AG04449 (cell line): Measurements from ENCODE around the gene ILF2.

Source experiments
- CTCF ChIA-PET: fragments of 350-600 bp; formaldehyde crosslinking; extraction: SDS; loops from one replicate; lab custom pipeline; 2021; ENCODE audit warnings: antibody characterized with exemption; lab: Yijun Ruan, JAX
- POLR2A ChIA-PET: fragments of 400-600, 350-600 bp; formaldehyde crosslinking; extraction: SDS; loops from one replicate; lab custom pipeline; 2020; ENCODE audit warnings: antibody characterized with exemption, inconsistent platforms; lab: Yijun Ruan, JAX
- DNase-seq: peaks from one replicate; pipeline ENCODE4 v3.0.0-alpha.2; 2010; ENCODE audit warnings: low read depth, low spot score
- H3K4me3 ChIP-seq: 2 replicates; pipeline ENCODE4 v1.5.1; 2011; ENCODE audit warnings: low read depth, mild to moderate bottlenecking, control low read depth, low read length
- CTCF ChIP-seq: IDR thresholded peaks from one replicate; pipeline ENCODE4 v1.5.1; 2011; ENCODE audit warnings: mild to moderate bottlenecking, moderate library complexity, low read length, control low read depth, inconsistent platforms; ENCODE audit not compliant: insufficient read depth; ENCODE audit errors: missing control alignments

The ILF2 gene

GRCh38 chr1:153698923-153699714 lies 28.3 kb upstream of the ILF2 start:
- DNase-seq, result peak; percentile 12
- ChIA-PET POLR2A (no interaction called here), CTCF (interaction anchor here (0.9 to 1.5 kb wide), 5 partner anchors 19 to 288 kb away, joined by 3 to 6 read pairs (median 3); partner anchors contain the start of gene NPR1)
- no peak overlapping the region for H3K4me3 ChIP-seq
- no peak for TF ChIP-seq CTCF

- ChIA-PET POLR2A (no interaction called here), CTCF (interaction anchor here (0.7 to 1.5 kb wide), 6 partner anchors 18 to 289 kb away, joined by 3 to 4 read pairs (median 3); no protein-coding TSS in a partner anchor)
- no peak for DNase-seq
- no peak overlapping the region for H3K4me3 ChIP-seq
- TF ChIP-seq CTCF, result no peak
These were observed 27.5 kb upstream of the ILF2 start for GRCh38 chr1:153698020-153698922.

- POLR2A ChIA-PET, result no interaction called here
- H3K4me3 ChIP-seq, result no peak overlapping the region
- CTCF ChIA-PET, result interaction anchor here (0.7 to 1.5 kb wide), 6 partner anchors 18 to 189 kb away, joined by 3 to 6 read pairs (median 3); no protein-coding TSS in a partner anchor
- no peak for TF ChIP-seq CTCF
- DNase-seq, result no peak
These were observed 26.6 kb upstream of the ILF2 start for GRCh38 chr1:153697191-153698019.

- no peak for TF ChIP-seq CTCF
- no peak for DNase-seq
- H3K4me3 ChIP-seq, result no peak overlapping the region
- CTCF ChIA-PET, result interaction anchor here (0.9 kb wide), 1 partner anchor 19 kb away, joined by 6 read pairs; no protein-coding TSS in a partner anchor
- POLR2A ChIA-PET, result no interaction called here
These were observed 25.9 kb upstream of the ILF2 start for GRCh38 chr1:153696741-153697140.

GRCh38 chr1:153693466-153693865 lies 22.7 kb upstream of the ILF2 start:
- H3K4me3 ChIP-seq, result no peak overlapping the region
- CTCF ChIA-PET, result interaction anchor here (1.3 to 1.4 kb wide), 2 partner anchors 10 to 16 kb away, joined by 4 read pairs; no protein-coding TSS in a partner anchor
- TF ChIP-seq CTCF, result no peak
- POLR2A ChIA-PET, result no interaction called here
- no peak for DNase-seq
